ENCODE measurements around the gene ZNF362.

DNA sequence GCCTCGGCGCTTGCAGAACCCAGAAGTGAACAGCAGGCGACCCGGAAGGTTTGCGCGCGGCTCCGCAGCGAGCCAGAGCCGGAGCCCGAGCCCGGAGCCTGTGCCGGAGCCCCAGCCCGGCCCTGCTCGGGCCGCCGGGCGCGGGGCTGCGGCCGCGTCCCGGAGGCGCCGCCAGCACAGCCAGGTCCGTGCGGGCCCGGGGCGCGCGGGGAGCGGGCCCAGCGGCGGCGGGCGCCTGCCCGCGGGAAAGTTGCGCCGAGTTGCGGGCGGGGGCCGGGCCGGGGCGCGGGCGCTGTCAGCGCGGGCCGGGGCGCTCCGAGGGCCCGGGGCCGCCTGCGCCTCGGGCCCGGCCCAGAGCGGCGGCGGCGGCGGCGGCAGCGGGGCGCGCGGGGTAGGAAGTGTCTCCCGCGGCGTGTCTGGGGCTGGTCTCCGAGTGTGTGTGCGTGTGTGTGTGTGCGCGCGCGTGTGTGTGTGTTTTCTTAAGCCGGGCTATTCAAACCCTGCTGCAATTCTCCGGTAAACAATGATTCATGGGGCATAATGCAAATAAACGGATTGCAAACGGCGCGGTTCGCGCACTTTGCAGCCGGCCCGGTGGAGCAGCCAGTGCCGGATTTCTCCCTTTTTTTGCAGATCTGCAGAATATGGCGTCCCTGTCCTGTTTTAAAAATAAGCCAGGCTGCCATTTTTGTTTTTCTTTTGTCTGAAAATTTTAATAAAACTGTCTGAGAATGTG lies at the start of gene ZNF362:
- TF ChIP-seq, protein P1, sequence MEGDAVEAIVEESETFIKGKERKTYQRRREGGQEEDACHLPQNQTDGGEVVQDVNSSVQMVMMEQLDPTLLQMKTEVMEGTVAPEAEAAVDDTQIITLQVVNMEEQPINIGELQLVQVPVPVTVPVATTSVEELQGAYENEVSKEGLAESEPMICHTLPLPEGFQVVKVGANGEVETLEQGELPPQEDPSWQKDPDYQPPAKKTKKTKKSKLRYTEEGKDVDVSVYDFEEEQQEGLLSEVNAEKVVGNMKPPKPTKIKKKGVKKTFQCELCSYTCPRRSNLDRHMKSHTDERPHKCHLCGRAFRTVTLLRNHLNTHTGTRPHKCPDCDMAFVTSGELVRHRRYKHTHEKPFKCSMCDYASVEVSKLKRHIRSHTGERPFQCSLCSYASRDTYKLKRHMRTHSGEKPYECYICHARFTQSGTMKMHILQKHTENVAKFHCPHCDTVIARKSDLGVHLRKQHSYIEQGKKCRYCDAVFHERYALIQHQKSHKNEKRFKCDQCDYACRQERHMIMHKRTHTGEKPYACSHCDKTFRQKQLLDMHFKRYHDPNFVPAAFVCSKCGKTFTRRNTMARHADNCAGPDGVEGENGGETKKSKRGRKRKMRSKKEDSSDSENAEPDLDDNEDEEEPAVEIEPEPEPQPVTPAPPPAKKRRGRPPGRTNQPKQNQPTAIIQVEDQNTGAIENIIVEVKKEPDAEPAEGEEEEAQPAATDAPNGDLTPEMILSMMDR (conservative IDR thresholded peaks at IDR 0.05; ENCODE audit: low read depth, low read length), result no peak
- TF ChIP-seq EZH2 (IDR thresholded peaks at IDR 0.05; ENCODE audit: low read length, unreplicated experiment) (no peak), EZH2phosphoT487 (IDR thresholded peaks at IDR 0.05; ENCODE audit: borderline replicate concordance, low read length) (peak; percentile 34; the same call in 1 of the 2 replicates)
